Measurements from ENCODE around the gene OR10V1. TPM values are rescaled to one million over a fixed set of nuclear protein-coding genes. Genes with fewer than 3 reads are reported as not detected.

OR10V1 gene
- total RNA-seq, 4 donors from 2014 or later: not detected

GRCh38 chr11:59755701-59756557 is 42.3 kb upstream of the OR10V1 start:
- no peak for TF ChIP-seq CTCF (IDR thresholded peaks at IDR 0.05; ENCODE audit: low read depth)

GRCh38 chr11:59754859-59755700 is 41.4 kb upstream of the OR10V1 start, which contains the start of gene STX3:
TSS of gene STX3 (plus strand) at chr11:59755376. CDS start at chr11:59755606, 230 bp downstream.
- TF ChIP-seq CTCF (IDR thresholded peaks at IDR 0.05; ENCODE audit: low read depth): no peak

GRCh38 chr11:59754494-59754858 is 40.8 kb upstream of the OR10V1 start:
- no peak for TF ChIP-seq CTCF (IDR thresholded peaks at IDR 0.05; ENCODE audit: low read depth)

GRCh38 chr11:59753650-59754493 is 40.2 kb upstream of the OR10V1 start:
- no peak for TF ChIP-seq CTCF (IDR thresholded peaks at IDR 0.05; ENCODE audit: low read depth)

GRCh38 chr11:59746111-59746510 is 32.5 kb upstream of the OR10V1 start:
- no peak for TF ChIP-seq CTCF (IDR thresholded peaks at IDR 0.05; ENCODE audit: low read depth)

- no peak for TF ChIP-seq CTCF (IDR thresholded peaks at IDR 0.05; ENCODE audit: low read depth)
Observed at GRCh38 chr11:59730896-59731565, 17.4 kb upstream of the OR10V1 start.

Data from subcutaneous adipose tissue (tissue), 4 donors.